Measurements from ENCODE around the gene KRTAP5-7.
"Not testable (repeated sequence)": the region's sequence is repeated elsewhere in the genome, so short reads cannot be mapped to it uniquely, and the experiment has no call there.

Gene KRTAP5-7

DNA sequence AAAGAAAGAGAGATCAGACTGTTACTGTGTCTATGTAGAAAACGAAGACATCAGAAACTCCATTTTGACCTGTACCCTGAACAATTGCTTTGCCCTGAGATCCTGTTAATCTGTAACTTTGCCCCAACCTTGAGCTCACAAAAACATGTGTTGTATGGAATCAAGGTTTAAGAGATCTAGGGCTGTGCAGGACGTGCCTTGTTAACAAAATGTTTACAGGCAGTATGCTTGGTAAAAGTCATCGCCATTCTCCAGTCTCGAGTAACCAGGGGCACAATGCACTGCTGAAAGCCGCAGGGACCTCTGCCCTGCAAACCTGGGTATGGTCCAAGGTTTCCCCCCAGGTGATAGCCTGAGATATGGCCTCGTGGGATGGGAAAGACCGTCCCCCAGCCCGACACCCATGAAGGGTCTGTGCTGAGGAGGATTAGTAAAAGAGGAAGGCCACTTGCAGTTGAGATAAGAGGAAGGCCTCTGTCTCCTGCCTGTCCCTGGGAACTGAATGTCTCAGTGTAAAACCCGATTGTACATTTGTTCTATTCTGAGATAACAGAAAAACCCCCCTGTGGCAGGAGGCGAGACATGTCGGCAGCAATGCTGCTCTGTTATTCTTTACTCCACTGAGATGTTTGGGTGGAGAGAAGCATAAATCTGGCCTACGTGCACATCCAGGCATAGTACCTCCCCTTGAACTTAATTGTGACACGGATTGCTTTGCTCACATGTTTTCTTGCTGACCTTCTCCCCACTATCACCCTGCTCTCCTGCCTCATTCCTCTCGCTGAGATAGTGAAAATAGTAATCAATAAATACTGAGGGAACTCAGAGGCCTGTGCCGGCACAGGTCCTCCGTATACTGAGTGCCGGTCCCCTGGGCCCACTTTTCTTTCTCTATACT lies 7.9 kb downstream of the KRTAP5-7 start:
- no CpG with 5 or more reads among the region's 17 CpGs for WGBS (ENCODE audit: insufficient coverage, insufficient read length)
- not testable (repeated sequence) for DNase-seq (ENCODE audit: low read depth, low spot score); H3K4me3 ChIP-seq (ENCODE audit: low read length); H3K27me3 ChIP-seq (ENCODE audit: control insufficient read depth, insufficient read depth, low read length); H3K9me3 ChIP-seq (ENCODE audit: control insufficient read depth, insufficient read depth, low read length); H3K4me1 ChIP-seq (ENCODE audit: control insufficient read depth, insufficient read depth, low read length); H3K27ac ChIP-seq (ENCODE audit: low read length); H3K36me3 ChIP-seq (ENCODE audit: control insufficient read depth, insufficient read depth, low read length)

DNA sequence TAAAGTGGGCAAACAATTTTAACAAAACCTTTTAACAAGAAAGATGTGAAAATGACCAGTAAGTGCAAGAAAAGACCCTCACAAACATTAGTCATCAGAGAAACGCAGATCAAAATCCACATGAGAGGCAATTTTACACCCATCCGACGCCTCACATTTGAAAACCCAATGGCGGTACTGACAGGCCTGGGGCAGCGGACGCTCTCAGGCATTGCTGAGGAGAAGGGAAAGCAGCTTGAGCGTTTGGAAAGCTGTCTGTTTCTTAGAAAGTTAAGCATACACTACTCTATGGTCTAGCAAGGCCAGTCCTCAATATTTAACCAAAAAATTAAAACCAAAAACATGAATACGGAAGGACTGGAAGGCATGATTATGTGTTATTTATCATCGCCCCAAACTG lies 8.8 kb downstream of the KRTAP5-7 start:
- H3K4me3 ChIP-seq (ENCODE audit: low read length), result no peak overlapping the region
- no peaks in the 10 kb centered on the region for H3K9me3 ChIP-seq (ENCODE audit: control insufficient read depth, insufficient read depth, low read length)
- no peaks in the 10 kb centered on the region for H3K36me3 ChIP-seq (ENCODE audit: control insufficient read depth, insufficient read depth, low read length)
- WGBS (ENCODE audit: insufficient coverage, insufficient read length), result no CpG with 5 or more reads among the region's 9 CpGs
- H3K27me3 ChIP-seq (ENCODE audit: control insufficient read depth, insufficient read depth, low read length), result no peaks in the 10 kb centered on the region
- DNase-seq (ENCODE audit: low read depth, low spot score), result no peak
- H3K27ac ChIP-seq (ENCODE audit: low read length), result no peak overlapping the region
- H3K4me1 ChIP-seq (ENCODE audit: control insufficient read depth, insufficient read depth, low read length), result no peaks in the 10 kb centered on the region

DNA sequence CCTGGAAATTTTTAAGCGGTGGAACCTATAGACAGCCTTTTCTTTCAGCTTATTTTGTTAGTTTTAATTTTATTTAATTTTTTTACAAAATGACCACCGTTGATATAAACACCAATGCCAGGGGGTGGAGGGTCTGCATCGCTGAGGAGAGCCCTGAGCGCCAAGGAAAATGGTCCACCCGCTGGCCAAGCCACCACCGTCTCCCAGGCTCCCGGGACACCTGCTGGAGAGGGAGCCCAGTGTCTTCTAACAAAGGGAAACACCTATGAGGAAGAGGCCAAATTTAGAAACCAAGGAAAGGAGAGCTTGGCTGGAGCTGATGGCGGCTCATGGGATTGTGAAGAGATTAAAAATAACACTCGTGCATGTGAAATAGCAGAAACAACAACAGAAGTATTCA lies 10.5 kb downstream of the KRTAP5-7 start:
- Histone ChIP-seq H3K4me3 (ENCODE audit: low read length) (no peak overlapping the region), H3K4me1 (ENCODE audit: control insufficient read depth, insufficient read depth, low read length) (no peaks in the 10 kb centered on the region), H3K36me3 (ENCODE audit: control insufficient read depth, insufficient read depth, low read length) (no peaks in the 10 kb centered on the region), H3K9me3 (ENCODE audit: control insufficient read depth, insufficient read depth, low read length) (no peaks in the 10 kb centered on the region), H3K27me3 (ENCODE audit: control insufficient read depth, insufficient read depth, low read length) (no peaks in the 10 kb centered on the region), H3K27ac (ENCODE audit: low read length) (no peak overlapping the region)
- WGBS (ENCODE audit: insufficient coverage, insufficient read length), result no CpG with 5 or more reads among the region's 9 CpGs
- no peak for DNase-seq (ENCODE audit: low read depth, low spot score)

DNA sequence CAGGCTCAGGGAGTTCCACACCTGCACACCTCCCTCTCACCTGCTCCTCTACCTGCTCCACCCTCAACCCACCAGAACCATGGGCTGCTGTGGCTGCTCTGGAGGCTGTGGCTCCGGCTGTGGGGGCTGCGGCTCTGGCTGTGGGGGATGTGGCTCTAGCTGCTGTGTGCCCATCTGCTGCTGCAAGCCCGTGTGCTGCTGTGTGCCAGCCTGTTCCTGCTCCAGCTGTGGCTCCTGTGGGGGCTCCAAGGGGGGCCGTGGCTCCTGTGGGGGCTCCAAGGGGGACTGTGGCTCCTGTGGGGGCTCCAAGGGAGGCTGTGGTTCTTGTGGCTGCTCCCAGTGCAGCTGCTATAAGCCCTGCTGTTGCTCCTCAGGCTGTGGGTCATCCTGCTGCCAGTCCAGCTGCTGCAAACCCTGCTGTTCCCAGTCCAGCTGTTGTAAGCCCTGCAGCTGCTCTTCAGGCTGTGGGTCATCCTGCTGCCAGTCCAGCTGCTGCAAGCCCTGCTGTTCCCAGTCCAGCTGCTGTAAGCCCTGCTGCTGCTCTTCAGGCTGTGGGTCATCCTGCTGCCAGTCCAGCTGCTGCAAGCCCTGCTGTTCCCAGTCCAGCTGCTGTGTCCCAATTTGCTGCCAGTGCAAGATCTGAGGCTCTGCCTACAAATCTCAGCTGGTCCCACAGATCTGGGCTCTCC lies 11.1 kb downstream of the KRTAP5-7 start, which contains the start of gene KRTAP5-8:
Gene KRTAP5-8 (plus strand): TSS at position 49 of the 689 bp plus-strand sequence. CDS start 31 bp downstream, at position 80.
- not testable (repeated sequence) for H3K4me3 ChIP-seq (ENCODE audit: low read length); H3K27me3 ChIP-seq (ENCODE audit: control insufficient read depth, insufficient read depth, low read length); H3K36me3 ChIP-seq (ENCODE audit: control insufficient read depth, insufficient read depth, low read length); H3K9me3 ChIP-seq (ENCODE audit: control insufficient read depth, insufficient read depth, low read length); H3K4me1 ChIP-seq (ENCODE audit: control insufficient read depth, insufficient read depth, low read length); DNase-seq (ENCODE audit: low read depth, low spot score); H3K27ac ChIP-seq (ENCODE audit: low read length)
- no CpG with 5 or more reads among the region's 4 CpGs for WGBS (ENCODE audit: insufficient coverage, insufficient read length)

DNA sequence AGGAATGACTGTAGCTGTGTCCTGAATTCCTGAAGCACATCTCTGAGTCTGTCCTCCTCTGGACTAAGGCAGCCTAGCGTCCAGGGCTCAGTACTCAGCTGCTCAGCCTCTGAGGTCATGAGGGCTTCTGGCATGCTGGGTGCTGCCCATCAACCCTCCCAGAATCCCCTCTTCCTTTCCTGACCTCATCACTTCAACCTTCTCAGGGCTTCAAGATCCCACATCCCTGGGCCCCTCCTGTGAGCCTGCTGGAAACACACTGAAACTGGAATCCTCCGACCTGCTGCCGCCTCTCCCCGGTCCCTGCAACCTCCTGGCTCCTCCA lies 11.6 kb downstream of the KRTAP5-7 start:
- Histone ChIP-seq H3K4me1 (ENCODE audit: control insufficient read depth, insufficient read depth, low read length) (no peaks in the 10 kb centered on the region), H3K27me3 (ENCODE audit: control insufficient read depth, insufficient read depth, low read length) (no peaks in the 10 kb centered on the region), H3K36me3 (ENCODE audit: control insufficient read depth, insufficient read depth, low read length) (no peaks in the 10 kb centered on the region), H3K9me3 (ENCODE audit: control insufficient read depth, insufficient read depth, low read length) (no peaks in the 10 kb centered on the region), H3K4me3 (ENCODE audit: low read length) (no peak overlapping the region), H3K27ac (ENCODE audit: low read length) (no peak overlapping the region)
- no peak for DNase-seq (ENCODE audit: low read depth, low spot score)
- WGBS (ENCODE audit: insufficient coverage, insufficient read length), result no CpG with 5 or more reads among the region's 4 CpGs

DNA sequence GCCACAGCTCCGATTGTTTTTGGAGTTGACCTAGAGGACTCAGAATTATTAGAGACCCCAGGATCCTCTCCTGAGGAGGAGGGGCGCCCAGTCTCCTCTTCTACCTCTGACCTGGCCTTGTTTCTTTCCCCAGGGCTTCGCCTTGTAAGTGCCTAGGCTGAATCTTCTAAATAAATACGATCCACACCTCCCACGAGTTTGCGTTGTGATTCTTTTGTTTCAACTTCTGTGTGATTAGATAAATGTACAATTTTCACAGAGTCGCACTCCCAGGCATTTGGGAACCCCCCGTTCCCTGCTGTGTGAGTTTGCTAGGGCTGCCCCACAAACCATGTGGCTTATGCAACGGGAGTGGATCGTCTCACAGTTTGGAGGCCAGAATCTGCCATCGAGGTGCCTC lies 11.9 kb downstream of the KRTAP5-7 start:
- no peak overlapping the region for H3K4me3 ChIP-seq (ENCODE audit: low read length)
- WGBS (ENCODE audit: insufficient coverage, insufficient read length), result no CpG with 5 or more reads among the region's 11 CpGs
- H3K27me3 ChIP-seq (ENCODE audit: control insufficient read depth, insufficient read depth, low read length), result no peaks in the 10 kb centered on the region
- H3K27ac ChIP-seq (ENCODE audit: low read length), result no peak overlapping the region
- no peaks in the 10 kb centered on the region for H3K4me1 ChIP-seq (ENCODE audit: control insufficient read depth, insufficient read depth, low read length)
- no peaks in the 10 kb centered on the region for H3K36me3 ChIP-seq (ENCODE audit: control insufficient read depth, insufficient read depth, low read length)
- DNase-seq (ENCODE audit: low read depth, low spot score), result no peak
- no peaks in the 10 kb centered on the region for H3K9me3 ChIP-seq (ENCODE audit: control insufficient read depth, insufficient read depth, low read length)

DNA sequence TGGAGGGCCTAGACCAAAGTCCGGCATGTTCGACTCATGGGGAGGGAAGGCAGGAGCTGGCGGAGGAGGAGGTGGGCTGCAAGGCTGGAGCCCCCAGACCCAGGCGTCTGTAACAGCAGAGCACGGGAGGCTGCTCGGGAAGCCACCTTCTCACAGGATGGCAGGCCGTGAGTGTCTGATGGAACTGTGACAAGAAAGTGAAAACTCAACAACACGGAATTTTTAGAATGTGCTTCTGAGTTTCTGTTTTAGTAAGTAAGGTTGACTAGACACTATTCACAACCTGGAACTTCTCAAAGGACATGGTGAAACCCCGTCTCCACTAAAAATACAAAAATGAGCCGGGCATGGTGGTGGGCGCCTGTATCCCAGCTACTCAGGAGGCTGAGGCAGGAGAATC lies 12.9 kb downstream of the KRTAP5-7 start:
- not testable (repeated sequence) for H3K4me1 ChIP-seq (ENCODE audit: control insufficient read depth, insufficient read depth, low read length); H3K4me3 ChIP-seq (ENCODE audit: low read length); H3K9me3 ChIP-seq (ENCODE audit: control insufficient read depth, insufficient read depth, low read length); H3K27ac ChIP-seq (ENCODE audit: low read length); H3K27me3 ChIP-seq (ENCODE audit: control insufficient read depth, insufficient read depth, low read length); DNase-seq (ENCODE audit: low read depth, low spot score); H3K36me3 ChIP-seq (ENCODE audit: control insufficient read depth, insufficient read depth, low read length)
- WGBS (ENCODE audit: insufficient coverage, insufficient read length), result no CpG with 5 or more reads among the region's 11 CpGs

DNA sequence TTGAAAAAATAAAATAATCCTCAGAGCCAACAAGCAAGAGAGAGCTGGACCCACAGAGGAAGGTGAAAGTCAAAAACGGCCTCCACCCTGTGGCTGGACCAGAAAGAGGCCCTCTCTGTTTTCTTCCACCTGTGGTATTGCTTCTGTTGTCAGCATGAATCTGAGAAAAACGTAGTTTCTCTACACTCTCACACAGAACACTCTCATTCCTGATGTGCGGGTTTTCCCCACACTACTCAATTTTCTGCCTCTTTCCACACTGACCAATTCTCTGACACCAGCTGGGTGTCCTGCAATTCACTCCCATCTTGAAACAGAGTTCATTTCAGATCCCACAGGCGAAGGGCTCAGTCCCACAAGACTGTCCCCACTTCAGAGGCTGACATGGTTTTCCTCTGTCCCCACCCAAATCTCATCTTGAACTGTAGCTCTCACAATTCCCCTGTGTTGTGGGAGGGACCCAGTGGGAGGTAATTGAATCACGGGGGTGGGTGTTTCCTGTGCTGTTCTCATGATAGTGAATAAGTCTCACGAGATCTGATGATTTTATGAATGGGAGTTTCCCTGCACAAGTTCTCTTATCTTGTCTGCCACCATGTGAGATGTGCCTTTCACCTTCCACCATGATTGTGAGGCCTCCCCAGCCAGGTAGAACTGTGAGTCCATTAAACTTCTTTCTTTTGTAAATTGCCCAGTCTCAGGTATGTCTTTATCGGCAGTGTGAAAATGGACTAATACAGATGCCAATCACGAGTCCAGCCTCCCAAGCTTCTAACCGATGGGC lies 13.6 kb downstream of the KRTAP5-7 start:
- H3K4me3 ChIP-seq (ENCODE audit: low read length); H3K27me3 ChIP-seq (ENCODE audit: control insufficient read depth, insufficient read depth, low read length); H3K27ac ChIP-seq (ENCODE audit: low read length); DNase-seq (ENCODE audit: low read depth, low spot score); H3K36me3 ChIP-seq (ENCODE audit: control insufficient read depth, insufficient read depth, low read length); H3K4me1 ChIP-seq (ENCODE audit: control insufficient read depth, insufficient read depth, low read length); H3K9me3 ChIP-seq (ENCODE audit: control insufficient read depth, insufficient read depth, low read length): not testable (repeated sequence)
- no CpG with 5 or more reads among the region's 9 CpGs for WGBS (ENCODE audit: insufficient coverage, insufficient read length)

DNA sequence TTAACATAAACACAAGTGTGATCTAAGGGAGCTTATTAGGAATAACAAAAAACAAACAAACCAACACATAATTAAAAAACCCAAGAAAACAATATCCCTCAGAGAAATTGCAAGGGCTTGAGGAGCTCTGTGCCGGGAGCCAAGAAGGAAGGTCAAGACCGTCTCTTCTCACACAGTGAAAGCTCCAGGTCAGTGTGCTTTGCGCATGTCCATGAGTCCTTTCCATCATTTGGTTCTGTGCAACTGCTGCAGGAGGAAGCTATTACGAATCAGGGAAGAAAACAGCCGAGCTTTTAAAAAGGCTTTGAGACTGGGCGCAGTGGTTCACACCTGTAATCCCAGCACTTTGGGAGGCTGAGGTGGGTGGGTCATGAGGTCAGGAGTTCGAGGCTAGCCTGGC lies 15.3 kb downstream of the KRTAP5-7 start:
- Histone ChIP-seq H3K9me3 (ENCODE audit: control insufficient read depth, insufficient read depth, low read length) (no peaks in the 10 kb centered on the region), H3K27me3 (ENCODE audit: control insufficient read depth, insufficient read depth, low read length) (no peaks in the 10 kb centered on the region)
- WGBS (ENCODE audit: insufficient coverage, insufficient read length), result no CpG with 5 or more reads among the region's 7 CpGs

DNA sequence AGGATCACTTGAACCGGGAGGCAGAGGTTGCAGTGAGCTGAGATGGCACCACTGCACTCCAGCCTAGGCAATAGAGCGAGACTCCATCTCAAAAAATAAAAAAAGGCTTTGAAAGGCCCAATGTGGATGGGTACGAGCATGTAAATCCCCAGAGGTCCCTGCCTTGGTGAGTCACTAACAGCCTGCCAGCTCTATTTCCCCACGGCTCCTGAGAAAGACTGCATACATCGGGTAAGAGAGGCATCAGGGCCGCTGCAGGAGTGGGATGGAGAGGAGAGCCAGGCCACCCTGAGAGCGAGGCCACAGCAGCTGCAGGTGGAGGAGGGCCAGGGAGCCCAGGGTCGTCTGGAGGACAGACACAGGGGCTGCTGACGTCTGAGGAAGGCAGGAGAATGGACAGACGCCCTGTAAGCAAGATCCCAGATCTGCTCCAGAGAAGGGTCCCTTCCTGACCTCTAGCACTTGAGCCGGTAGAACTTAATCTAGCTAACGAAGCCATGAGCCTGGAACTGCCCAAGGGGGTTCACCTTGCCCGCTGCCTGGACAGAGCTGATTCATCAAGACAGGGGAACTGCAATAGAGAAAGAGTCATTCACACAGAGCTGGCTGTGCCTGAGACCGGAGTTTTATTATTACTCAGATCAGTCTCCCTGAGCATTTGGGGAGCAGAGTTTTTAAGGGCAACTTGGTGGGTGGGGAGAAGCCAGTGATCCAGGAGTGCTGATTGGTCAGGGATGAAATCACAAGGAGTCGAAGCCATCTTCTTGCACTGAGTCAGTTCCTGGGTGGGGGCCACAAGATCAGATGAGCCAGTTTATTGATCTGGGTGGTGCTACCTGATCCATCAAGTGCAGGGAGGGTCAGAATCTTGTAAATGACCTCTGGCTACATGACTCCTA lies 16.1 kb downstream of the KRTAP5-7 start:
- Histone ChIP-seq H3K27ac (ENCODE audit: low read length) (no peak overlapping the region), H3K9me3 (ENCODE audit: control insufficient read depth, insufficient read depth, low read length) (no peaks in the 10 kb centered on the region), H3K27me3 (ENCODE audit: control insufficient read depth, insufficient read depth, low read length) (no peaks in the 10 kb centered on the region), H3K36me3 (ENCODE audit: control insufficient read depth, insufficient read depth, low read length) (no peaks in the 10 kb centered on the region), H3K4me3 (ENCODE audit: low read length) (no peak overlapping the region), H3K4me1 (ENCODE audit: control insufficient read depth, insufficient read depth, low read length) (no peaks in the 10 kb centered on the region)
- no peak for DNase-seq (ENCODE audit: low read depth, low spot score)
- no CpG with 5 or more reads among the region's 15 CpGs for WGBS (ENCODE audit: insufficient coverage, insufficient read length)

More for the DNA sequence above, 15.3 kb downstream of the KRTAP5-7 start:
- no peak for DNase-seq (ENCODE audit: low read depth, low spot score)
- Histone ChIP-seq H3K4me1 (ENCODE audit: control insufficient read depth, insufficient read depth, low read length) (no peaks in the 10 kb centered on the region), H3K36me3 (ENCODE audit: control insufficient read depth, insufficient read depth, low read length) (no peaks in the 10 kb centered on the region), H3K27ac (ENCODE audit: low read length) (no peak overlapping the region), H3K4me3 (ENCODE audit: low read length) (no peak overlapping the region)
